Suprapubic skin (tissue), 4 donors: ENCODE results near the gene DSCAML1. TPM values are rescaled to one million over a fixed set of nuclear protein-coding genes. Genes with fewer than 3 reads are reported as not detected.

Source experiments
- DNase-seq, 2 donors: peaks; one replicate each; pipeline ENCODE4 v3.0.0-alpha.2; 2019; ENCODE audit warnings: low spot score in 2 of 2
- H3K27ac ChIP-seq: fragments of 200-600 bp; sonication (generic); one replicate; pipeline ENCODE4 v1.5.1; 2019
- H3K27me3 ChIP-seq: fragments of 200-600 bp; sonication (generic); one replicate; pipeline ENCODE4 v1.5.1; 2019
- H3K36me3 ChIP-seq: fragments of 200-600 bp; sonication (generic); one replicate; pipeline ENCODE4 v1.5.1; 2019
- H3K4me1 ChIP-seq: fragments of 200-600 bp; sonication (generic); one replicate; pipeline ENCODE4 v1.5.1; 2019
- H3K4me3 ChIP-seq: fragments of 200-600 bp; sonication (generic); one replicate; pipeline ENCODE4 v1.5.1; 2019; ENCODE audit warnings: mild to moderate bottlenecking
- H3K9me3 ChIP-seq: fragments of 200-600 bp; sonication (generic); one replicate; pipeline ENCODE4 v1.5.1; 2019
- EP300 ChIP-seq: sonication (generic); formaldehyde crosslinking; IDR thresholded peaks from one replicate; pipeline ENCODE4 v1.6.1; 2017; ENCODE audit warnings: antibody characterized with exemption
- POLR2A ChIP-seq, 2 donors: fragments of 450-650 bp; IDR thresholded peaks; one replicate each; pipeline ENCODE4 v1.6.1; 2017; ENCODE audit warnings: antibody characterized with exemption in 2 of 2, mild to moderate bottlenecking in 2 of 2, moderate library complexity in 2 of 2
- POLR2AphosphoS5 ChIP-seq, 3 donors: sonication (generic); formaldehyde crosslinking; IDR thresholded peaks; one replicate each; pipeline ENCODE4 v1.6.1; 2017; ENCODE audit warnings: antibody characterized with exemption in 3 of 3
- WGBS: methylation state at CpG from one replicate; pipeline ENCODE4 v1.1.5; 2018; 5-methylcytosine and 5-hydroxymethylcytosine counted together
- total RNA-seq, 4 donors: library from RNA; depleted of rRNA; stranded (reverse); fragments of >200 nt; gene quantifications; one replicate each; pipeline ENCODE4 v1.1.0, GENCODE V29; 2016
- TF ChIP-seq, protein P1 (sequence below), 2 donors: fragments of 200-600 bp in 1 of 2; fragments of 450-650 bp in 1 of 2; sonication (generic) in 1 of 2; IDR thresholded peaks; one replicate each; pipeline ENCODE4 v1.5.1; 2016 to 2019; ENCODE audit warnings: antibody characterized with exemption in 2 of 2, mild to moderate bottlenecking in 1 of 2, moderate library complexity in 1 of 2

DSCAML1 gene
- total RNA-seq, 4 donors from 2014 or later: 0.11 to 0.24 (median 0.21) TPM; not detected in 1

DNA sequence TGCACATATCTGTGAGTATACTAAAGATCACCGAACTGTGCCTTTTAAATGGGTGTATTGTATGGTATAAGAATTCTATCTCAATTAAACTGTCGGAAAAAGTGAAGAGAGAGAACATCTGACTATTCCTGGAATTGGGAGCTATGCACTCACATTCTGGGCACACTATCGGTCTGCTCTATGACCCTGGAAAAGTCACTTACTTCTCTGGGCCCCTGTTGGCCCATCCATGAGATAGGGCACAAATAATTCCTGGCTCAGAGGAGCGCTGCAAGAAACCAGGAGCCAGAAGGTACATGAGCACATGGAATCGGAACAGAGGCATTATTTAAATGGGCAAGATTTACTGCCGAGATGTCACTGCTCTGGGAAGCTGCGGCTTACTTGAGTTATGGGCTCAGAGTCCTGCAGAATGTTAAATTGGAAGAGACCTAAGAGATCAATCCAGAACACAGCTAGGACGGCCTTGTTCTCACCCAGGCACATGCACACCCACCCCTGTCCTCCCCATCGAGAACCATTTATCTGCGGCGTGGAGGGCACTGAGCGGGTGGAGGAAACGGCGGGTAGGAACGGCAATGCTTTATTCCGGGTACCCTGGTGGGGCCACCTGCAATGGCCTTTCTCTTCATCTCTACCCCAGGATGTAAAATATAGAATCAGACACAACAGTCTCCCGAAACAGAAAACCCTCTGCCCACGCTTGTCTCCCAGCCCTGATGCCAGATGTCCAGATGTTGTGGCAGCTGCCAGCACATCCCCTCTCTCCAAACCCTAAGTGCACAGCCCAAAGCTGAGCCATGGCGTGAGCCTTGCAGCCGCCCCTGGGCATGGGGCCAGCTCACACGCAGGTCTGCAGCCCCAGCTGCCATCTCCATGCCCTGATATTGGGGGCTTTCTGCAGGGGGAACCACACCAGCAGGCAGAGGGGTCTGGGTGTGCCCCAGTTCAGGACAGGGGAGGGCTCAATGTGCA, 142.4 kb downstream of the DSCAML1 start:
- no peak overlapping the region for H3K4me3 ChIP-seq
- no peak overlapping the region for H3K27ac ChIP-seq
- H3K9me3 ChIP-seq: no peaks in the 10 kb centered on the region
- no peaks in the 10 kb centered on the region for H3K36me3 ChIP-seq
- TF ChIP-seq, protein P1, sequence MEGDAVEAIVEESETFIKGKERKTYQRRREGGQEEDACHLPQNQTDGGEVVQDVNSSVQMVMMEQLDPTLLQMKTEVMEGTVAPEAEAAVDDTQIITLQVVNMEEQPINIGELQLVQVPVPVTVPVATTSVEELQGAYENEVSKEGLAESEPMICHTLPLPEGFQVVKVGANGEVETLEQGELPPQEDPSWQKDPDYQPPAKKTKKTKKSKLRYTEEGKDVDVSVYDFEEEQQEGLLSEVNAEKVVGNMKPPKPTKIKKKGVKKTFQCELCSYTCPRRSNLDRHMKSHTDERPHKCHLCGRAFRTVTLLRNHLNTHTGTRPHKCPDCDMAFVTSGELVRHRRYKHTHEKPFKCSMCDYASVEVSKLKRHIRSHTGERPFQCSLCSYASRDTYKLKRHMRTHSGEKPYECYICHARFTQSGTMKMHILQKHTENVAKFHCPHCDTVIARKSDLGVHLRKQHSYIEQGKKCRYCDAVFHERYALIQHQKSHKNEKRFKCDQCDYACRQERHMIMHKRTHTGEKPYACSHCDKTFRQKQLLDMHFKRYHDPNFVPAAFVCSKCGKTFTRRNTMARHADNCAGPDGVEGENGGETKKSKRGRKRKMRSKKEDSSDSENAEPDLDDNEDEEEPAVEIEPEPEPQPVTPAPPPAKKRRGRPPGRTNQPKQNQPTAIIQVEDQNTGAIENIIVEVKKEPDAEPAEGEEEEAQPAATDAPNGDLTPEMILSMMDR (IDR thresholded peaks at IDR 0.05): no peak
- no peak for TF ChIP-seq POLR2AphosphoS5 (IDR thresholded peaks at IDR 0.05)
- no peak for TF ChIP-seq EP300
- no peak for TF ChIP-seq POLR2A (IDR thresholded peaks at IDR 0.05)
- 66% methylated on average over 21 of the region's 21 CpGs for WGBS
- DNase-seq: no peak
- H3K27me3 ChIP-seq: peaks cover 5% of the 10 kb centered on the region
- H3K4me1 ChIP-seq: no peaks in the 10 kb centered on the region

DNA sequence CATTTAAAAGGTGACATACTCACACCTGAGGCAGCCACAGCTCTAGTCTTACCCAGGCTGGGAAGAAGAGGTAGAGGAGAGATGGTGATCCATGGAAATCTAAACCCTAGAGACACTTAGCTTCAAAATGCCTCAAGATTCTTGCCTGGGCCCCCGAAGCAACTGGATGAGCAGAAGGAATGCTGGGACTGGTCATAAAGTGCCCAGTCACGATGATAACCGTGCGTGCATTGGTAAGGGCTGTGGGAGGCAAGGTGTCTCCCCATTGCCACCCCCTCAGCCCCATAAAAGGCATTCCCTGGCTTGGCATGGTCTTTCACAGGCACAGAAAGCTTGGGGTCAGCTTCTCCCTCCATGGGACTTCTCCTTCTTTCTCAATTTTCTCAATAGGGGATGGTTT, 144.5 kb downstream of the DSCAML1 start:
- Histone ChIP-seq H3K36me3 (no peaks in the 10 kb centered on the region), H3K4me3 (no peak overlapping the region), H3K27me3 (peaks cover 5% of the 10 kb centered on the region), H3K9me3 (no peaks in the 10 kb centered on the region), H3K4me1 (no peaks in the 10 kb centered on the region), H3K27ac (no peak overlapping the region)
- WGBS: 87% methylated on average over 4 of the region's 4 CpGs
- DNase-seq: no peak
- TF ChIP-seq POLR2A (IDR thresholded peaks at IDR 0.05): no peak
- TF ChIP-seq POLR2AphosphoS5 (IDR thresholded peaks at IDR 0.05): no peak

DNA sequence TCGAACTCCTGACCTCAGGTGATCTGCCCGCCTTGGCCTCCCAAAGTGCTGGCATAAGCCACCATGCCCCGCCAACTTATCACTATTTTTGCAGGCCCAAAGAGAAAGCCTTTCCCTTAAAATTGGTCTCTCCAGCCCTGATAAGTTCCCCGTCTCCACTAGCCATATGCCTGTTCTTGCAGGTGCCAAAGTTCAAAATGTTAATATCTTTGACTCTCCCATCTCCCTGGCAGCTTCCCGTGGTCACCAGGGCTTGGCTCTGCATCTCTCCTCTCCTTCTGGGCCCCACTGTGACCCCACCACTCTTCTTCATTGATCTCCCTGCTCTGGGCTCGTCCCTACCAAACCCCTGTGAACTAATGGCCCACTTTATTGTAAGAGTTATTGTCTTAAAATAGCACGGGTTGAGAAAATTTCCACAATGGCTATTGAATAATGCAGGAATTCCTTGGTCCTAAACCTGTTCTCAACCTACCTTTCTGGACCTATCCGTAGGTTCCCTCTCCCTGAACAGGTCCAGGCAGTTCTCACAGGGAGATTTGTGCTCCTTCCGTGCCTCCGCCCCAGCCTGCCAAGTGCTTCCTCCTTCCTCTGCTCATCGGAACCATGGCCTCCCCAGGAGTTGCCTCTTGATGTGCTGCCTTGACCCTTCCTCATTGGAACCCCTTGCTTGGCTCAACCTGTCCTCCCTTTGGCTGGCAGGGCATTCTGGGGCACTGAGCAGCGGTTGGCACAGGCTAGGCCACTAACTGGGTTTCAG, 147.5 kb downstream of the DSCAML1 start:
- no peaks in the 10 kb centered on the region for H3K9me3 ChIP-seq
- no peaks in the 10 kb centered on the region for H3K36me3 ChIP-seq
- H3K27me3 ChIP-seq: peaks cover 14% of the 10 kb centered on the region
- TF ChIP-seq POLR2A (IDR thresholded peaks at IDR 0.05) (no peak), EP300 (no peak)
- WGBS: 74% methylated on average over 12 of the region's 12 CpGs
- no peak overlapping the region for H3K4me3 ChIP-seq
- no peak for DNase-seq
- no peak overlapping the region for H3K27ac ChIP-seq
- no peaks in the 10 kb centered on the region for H3K4me1 ChIP-seq

DNA sequence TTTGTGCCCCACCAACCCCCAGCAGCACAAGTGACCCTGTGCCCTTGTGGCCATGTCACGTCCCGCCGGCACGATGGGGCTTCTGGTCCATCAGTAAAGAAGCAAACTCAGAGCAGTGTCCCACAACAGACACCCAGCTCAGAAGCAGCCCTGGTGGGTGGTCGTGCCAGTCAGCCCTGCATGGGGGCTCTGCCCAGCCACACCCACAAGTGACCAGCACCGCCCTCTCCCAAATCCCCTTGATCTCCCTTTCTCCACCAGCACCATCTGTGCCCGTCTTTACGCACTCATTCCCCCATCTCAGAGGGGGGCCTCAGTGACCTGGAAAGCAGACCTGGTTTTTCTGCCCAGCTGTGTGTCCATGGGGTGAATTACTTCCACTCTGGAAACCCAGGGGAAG, 149.1 kb downstream of the DSCAML1 start:
- Histone ChIP-seq H3K9me3 (no peaks in the 10 kb centered on the region), H3K4me3 (no peak overlapping the region), H3K27me3 (peaks cover 26% of the 10 kb centered on the region), H3K27ac (no peak overlapping the region), H3K36me3 (no peaks in the 10 kb centered on the region), H3K4me1 (no peaks in the 10 kb centered on the region)
- TF ChIP-seq, protein P1 (IDR thresholded peaks at IDR 0.05): no peak
- TF ChIP-seq POLR2AphosphoS5 (IDR thresholded peaks at IDR 0.05) (no peak), EP300 (no peak), POLR2A (IDR thresholded peaks at IDR 0.05) (no peak)
- DNase-seq: no peak
- 89% methylated on average over 8 of the region's 8 CpGs for WGBS

DNA sequence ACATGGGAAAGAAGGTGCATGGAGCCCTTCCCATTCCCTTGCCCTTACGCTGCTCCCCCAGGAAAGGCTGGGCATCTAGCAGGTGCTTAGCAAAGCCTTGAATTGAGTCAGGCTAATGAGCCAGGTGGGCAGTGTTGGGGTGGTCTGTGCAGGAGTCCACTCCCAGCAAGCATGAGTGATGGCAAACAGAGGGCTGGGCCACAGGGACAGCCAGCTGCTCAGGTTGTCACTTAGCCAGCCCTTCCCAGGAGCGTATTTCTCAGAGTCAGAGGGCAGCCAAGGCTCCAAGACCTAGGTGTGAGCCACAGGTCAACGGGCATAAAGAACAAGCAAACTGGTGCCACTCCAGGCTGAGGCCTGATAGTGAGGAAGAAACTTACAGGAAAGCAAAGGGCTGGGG, 149.8 kb downstream of the DSCAML1 start:
- Histone ChIP-seq H3K36me3 (no peaks in the 10 kb centered on the region), H3K9me3 (no peaks in the 10 kb centered on the region), H3K27ac (no peak overlapping the region), H3K4me1 (no peaks in the 10 kb centered on the region), H3K4me3 (no peak overlapping the region), H3K27me3 (peaks cover 27% of the 10 kb centered on the region)
- TF ChIP-seq, protein P1 (IDR thresholded peaks at IDR 0.05): no peak
- no peak for TF ChIP-seq POLR2A (IDR thresholded peaks at IDR 0.05)
- no peak for TF ChIP-seq POLR2AphosphoS5 (IDR thresholded peaks at IDR 0.05)
- TF ChIP-seq EP300: no peak
- no peak for DNase-seq
- WGBS: 97% methylated on average over 3 of the region's 3 CpGs

DNA sequence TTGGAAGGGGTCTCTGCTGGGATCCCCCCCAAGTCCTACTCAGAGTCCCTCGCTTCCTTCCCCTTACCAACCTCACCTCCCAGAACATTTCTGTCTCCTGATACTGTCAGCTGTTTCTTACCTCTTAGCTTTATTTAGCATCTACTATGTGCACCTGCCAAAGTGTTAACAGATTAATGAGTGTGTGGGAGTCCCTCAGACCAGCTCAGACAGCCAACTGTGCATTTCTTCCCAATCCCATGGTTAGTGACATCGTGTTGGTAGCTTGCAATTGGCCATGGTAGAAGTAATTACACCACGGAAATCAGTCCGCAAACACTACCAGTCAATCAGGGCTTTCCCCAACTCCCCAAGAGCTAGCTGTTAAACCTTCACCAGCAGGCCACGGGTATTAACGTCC, 150.6 kb downstream of the DSCAML1 start:
- no peak overlapping the region for H3K4me3 ChIP-seq
- no peak for DNase-seq
- 86% methylated on average over 6 of the region's 6 CpGs for WGBS
- no peak overlapping the region for H3K27ac ChIP-seq
- H3K36me3 ChIP-seq: no peaks in the 10 kb centered on the region
- TF ChIP-seq EP300: no peak
- no peak for TF ChIP-seq POLR2A (IDR thresholded peaks at IDR 0.05)
- TF ChIP-seq, protein P1 (IDR thresholded peaks at IDR 0.05): no peak
- TF ChIP-seq POLR2AphosphoS5 (IDR thresholded peaks at IDR 0.05): no peak
- H3K9me3 ChIP-seq: no peaks in the 10 kb centered on the region
- peaks cover 30% of the 10 kb centered on the region for H3K27me3 ChIP-seq
- no peaks in the 10 kb centered on the region for H3K4me1 ChIP-seq
